Transverse colon (tissue), 4 donors: ENCODE data around the gene ARIH1. TPM values are rescaled to one million over a fixed set of nuclear protein-coding genes. Genes with fewer than 3 reads are reported as not detected.

Source experiments
- DNase-seq: peaks from one replicate; pipeline ENCODE4 v3.0.0-alpha.2; 2019
- H3K27ac ChIP-seq, 4 donors: fragments of 200-600 bp; sonication (generic); 2 replicates each; pipeline ENCODE4 v1.5.1; 2016 to 2018; ENCODE audit warnings: inconsistent platforms in 4 of 4
- H3K27me3 ChIP-seq: fragments of 200-600 bp; sonication (generic); 2 replicates; pipeline ENCODE4 v1.5.1; 2017; ENCODE audit warnings: inconsistent platforms
- H3K36me3 ChIP-seq, 4 donors: fragments of 200-600 bp; sonication (generic); 2 replicates each; pipeline ENCODE4 v1.5.1; 2017 to 2019; ENCODE audit warnings: inconsistent platforms in 4 of 4
- H3K4me1 ChIP-seq, 4 donors: fragments of 200-600 bp; sonication (generic); 2 replicates each; pipeline ENCODE4 v1.5.1; 2017 to 2020; ENCODE audit warnings: inconsistent platforms in 4 of 4
- H3K4me3 ChIP-seq, 4 donors: fragments of 200-600 bp; sonication (generic); 1 replicate in 1 of 4; 2 replicates in 3 of 4; pipeline versions ENCODE4 v1.5.1 to v1.6.1; 2017 to 2019; ENCODE audit warnings: inconsistent platforms in 4 of 4
- H3K9me3 ChIP-seq, 2 donors: fragments of 200-600 bp; sonication (generic); 2 replicates each; pipeline ENCODE4 v1.5.1; 2017 to 2019; ENCODE audit warnings: inconsistent platforms in 2 of 2
- CTCF ChIP-seq, 5 experiments: fragments of 200-600 bp in 3 of 5; fragments of 450-650 bp in 2 of 5; sonication (generic) in 3 of 5; IDR thresholded peaks; 1 replicate in 2 of 5; 2 replicates in 3 of 5; pipeline ENCODE4 v1.5.1; 2016 to 2017; ENCODE audit warnings: antibody characterized with exemption in 5 of 5, inconsistent platforms in 3 of 5, mild to moderate bottlenecking in 2 of 5, moderate library complexity in 1 of 5
- EP300 ChIP-seq: sonication (generic); formaldehyde crosslinking; IDR thresholded peaks from one replicate; pipeline ENCODE4 v1.6.1; 2017; ENCODE audit warnings: antibody characterized with exemption, low read depth
- POLR2A ChIP-seq: fragments of 450-650 bp; IDR thresholded peaks from one replicate; pipeline ENCODE4 v1.6.1; 2016; ENCODE audit warnings: antibody characterized with exemption, mild to moderate bottlenecking, moderate library complexity
- POLR2AphosphoS5 ChIP-seq, 3 donors: sonication (generic); formaldehyde crosslinking; IDR thresholded peaks; one replicate each; pipeline ENCODE4 v1.6.1; 2016; ENCODE audit warnings: antibody characterized with exemption in 3 of 3
- WGBS, 2 donors: methylation state at CpG; one replicate each; pipeline ENCODE4 v1.1.5; 2018; ENCODE audit warnings: low coverage in 1 of 2; 5-methylcytosine and 5-hydroxymethylcytosine counted together
- in situ Hi-C, 4 donors: fragments of 200-750 bp; cut with MboI; loops; one replicate each; pipeline versions ENCODE4 v1.15.0 to v1.15.1; 2017; ENCODE audit warnings: low sequenced_read_pairs in 3 of 4, low pct_ligation_motif_present in 1 of 4, low pct_unique_long_range_greater_than_20kb in 1 of 4
- intact Hi-C: fragments of 100-400 bp; cut with DNase I; formaldehyde crosslinking; loops from one replicate; pipeline ENCODE4 v1.15.1; 2023; ENCODE audit warnings: low total_unique reads
- total RNA-seq, 4 donors: library from RNA; depleted of rRNA; stranded (reverse); fragments of >200 nt; gene quantifications; one replicate each; pipeline ENCODE4 v1.1.0, GENCODE V29; 2016

ARIH1 gene
- total RNA-seq, 4 donors from 2014 or later = 15.7 to 108 (median 53.1) TPM

- Histone ChIP-seq H3K27me3 (no peaks in the 10 kb centered on the region), H3K36me3 (no peaks in the 10 kb centered on the region), H3K4me1 (peaks cover 0 to 18% (median 0%) of the 10 kb centered on the region in 4 donors), H3K4me3 (no peak overlapping the region), H3K9me3 (no peaks in the 10 kb centered on the region), H3K27ac (no peak overlapping the region)
- in situ Hi-C loops = no loop called here
- no peak for DNase-seq
- no peak for TF ChIP-seq CTCF (IDR thresholded peaks at IDR 0.05)
- TF ChIP-seq POLR2AphosphoS5 (IDR thresholded peaks at IDR 0.05) = no peak
- no peak for TF ChIP-seq EP300
- WGBS, 2 donors = 81 to 93% methylated on average over 2 of the region's 2 CpGs
- intact Hi-C loops = no loop called here
These were observed 10.4 kb upstream of the ARIH1 start for GRCh38 chr15:72463702-72464101.

GRCh38 chr15:72464251-72464650 lies 9.9 kb upstream of the ARIH1 start:
- in situ Hi-C loops (no loop called here), intact Hi-C loops (no loop called here)
- Histone ChIP-seq H3K4me1 (peaks cover 0 to 18% (median 0%) of the 10 kb centered on the region in 4 donors), H3K9me3 (no peaks in the 10 kb centered on the region), H3K27ac (no peak overlapping the region), H3K27me3 (no peaks in the 10 kb centered on the region), H3K36me3 (no peaks in the 10 kb centered on the region), H3K4me3 (no peak overlapping the region)
- TF ChIP-seq POLR2A (no peak), CTCF (IDR thresholded peaks at IDR 0.05) (no peak), EP300 (no peak), POLR2AphosphoS5 (IDR thresholded peaks at IDR 0.05) (no peak)
- DNase-seq = no peak
- WGBS, 2 donors = 35 to 88% methylated on average over 7 of the region's 7 CpGs

- no peaks in the 10 kb centered on the region for H3K9me3 ChIP-seq
- peaks cover 4 to 17% (median 5%) of the 10 kb centered on the region in 4 donors for H3K4me1 ChIP-seq
- WGBS, 2 donors = 93 to 94% methylated on average over 2 to 3 of the region's 3 CpGs
- intact Hi-C loops (no loop called here), in situ Hi-C loops (no loop called here)
- no peaks in the 10 kb centered on the region for H3K36me3 ChIP-seq
- H3K27ac ChIP-seq = no peak overlapping the region
- TF ChIP-seq POLR2A = no peak
- TF ChIP-seq EP300 = no peak
- no peak for TF ChIP-seq POLR2AphosphoS5 (IDR thresholded peaks at IDR 0.05)
- no peak for TF ChIP-seq CTCF (IDR thresholded peaks at IDR 0.05)
- no peak overlapping the region for H3K4me3 ChIP-seq
- H3K27me3 ChIP-seq = no peaks in the 10 kb centered on the region
- DNase-seq = no peak
These were observed 6.0 kb upstream of the ARIH1 start for GRCh38 chr15:72468103-72468502.

- Histone ChIP-seq H3K36me3 (peaks cover 0 to 6% (median 0%) of the 10 kb centered on the region in 4 donors), H3K4me3 (peak overlapping the region in 3 of 4 donors; percentile 69 to 84 (median 74)), H3K27ac (peak overlapping the region; percentile 96 to 100 (median 98)), H3K27me3 (no peaks in the 10 kb centered on the region), H3K4me1 (peaks cover 21 to 40% (median 31%) of the 10 kb centered on the region in 4 donors), H3K9me3 (no peaks in the 10 kb centered on the region)
- intact Hi-C loops (loop anchor here (5.0 kb wide), 1 partner anchor 96 kb away; the partner anchor contains the start of gene HEXA), in situ Hi-C loops (loop anchor here in 1 of 4 donors (5.0 kb wide), 1 partner anchor 96 kb away; the partner anchor contains the start of gene HEXA)
- no peak for DNase-seq
- 50 to 55% methylated on average over 2 to 4 of the region's 4 CpGs for WGBS, 2 donors
- TF ChIP-seq POLR2AphosphoS5 (IDR thresholded peaks at IDR 0.05) (no peak), CTCF (IDR thresholded peaks at IDR 0.05) (peak in 2 of 5 experiments; percentile 13)
These were observed 1.0 kb upstream of the ARIH1 start for GRCh38 chr15:72472992-72473610.
